GM21737 (cell line): ENCODE measurements around the gene ACSF2.
A peak's percentile ranks its signal among the peaks of the same experiment; 100 is the strongest.

Experiments
- ATAC-seq: cut with Tn5 transposase; IDR thresholded peaks from one replicate; pipeline ENCODE4 v1.9.1; 2021; ENCODE audit warnings: mild to moderate bottlenecking, moderate library complexity; ENCODE audit not compliant: unreplicated experiment

The ACSF2 gene

GRCh38 chr17:50498021-50498874 is 72.2 kb downstream of the ACSF2 start:
- ATAC-seq = no peak

- no peak for ATAC-seq
Observed at GRCh38 chr17:50499270-50499669, 73.3 kb downstream of the ACSF2 start.

GRCh38 chr17:50499721-50500120 is 73.7 kb downstream of the ACSF2 start:
- ATAC-seq = no peak

- ATAC-seq = no peak
Observed at GRCh38 chr17:50501054-50501453, 75.0 kb downstream of the ACSF2 start.

- no peak for ATAC-seq
Observed at GRCh38 chr17:50502301-50502990, 76.4 kb downstream of the ACSF2 start.

- no peak for ATAC-seq
Observed at GRCh38 chr17:50505591-50506130, 79.6 kb downstream of the ACSF2 start.

- no peak for ATAC-seq
Observed at GRCh38 chr17:50506298-50506697, 80.3 kb downstream of the ACSF2 start.

GRCh38 chr17:50507871-50508572 is 82.0 kb downstream of the ACSF2 start, which contains the start of gene MYCBPAP:
TSS of gene MYCBPAP (plus strand) at chr17:50508439. CDS start at chr17:50508675, 236 bp downstream.
- ATAC-seq = no peak

- no peak for ATAC-seq
Observed at GRCh38 chr17:50508573-50509460, 82.8 kb downstream of the ACSF2 start.

GRCh38 chr17:50511058-50511457 is 85.0 kb downstream of the ACSF2 start:
- ATAC-seq = peak; percentile 90

GRCh38 chr17:50513495-50513894 is 87.5 kb downstream of the ACSF2 start:
- ATAC-seq = no peak

- no peak for ATAC-seq
Observed at GRCh38 chr17:50514388-50514787, 88.4 kb downstream of the ACSF2 start.

- ATAC-seq = no peak
Observed at GRCh38 chr17:50514936-50515702, 89.1 kb downstream of the ACSF2 start.

- ATAC-seq = no peak
Observed at GRCh38 chr17:50517011-50517410, 91.0 kb downstream of the ACSF2 start.

GRCh38 chr17:50517504-50518383 is 91.7 kb downstream of the ACSF2 start:
- no peak for ATAC-seq

GRCh38 chr17:50518384-50519023 is 92.5 kb downstream of the ACSF2 start:
- ATAC-seq = no peak

- no peak for ATAC-seq
Observed at GRCh38 chr17:50519141-50519834, 93.3 kb downstream of the ACSF2 start.
